Measurements from ENCODE around the gene HYAL2.

DNA sequence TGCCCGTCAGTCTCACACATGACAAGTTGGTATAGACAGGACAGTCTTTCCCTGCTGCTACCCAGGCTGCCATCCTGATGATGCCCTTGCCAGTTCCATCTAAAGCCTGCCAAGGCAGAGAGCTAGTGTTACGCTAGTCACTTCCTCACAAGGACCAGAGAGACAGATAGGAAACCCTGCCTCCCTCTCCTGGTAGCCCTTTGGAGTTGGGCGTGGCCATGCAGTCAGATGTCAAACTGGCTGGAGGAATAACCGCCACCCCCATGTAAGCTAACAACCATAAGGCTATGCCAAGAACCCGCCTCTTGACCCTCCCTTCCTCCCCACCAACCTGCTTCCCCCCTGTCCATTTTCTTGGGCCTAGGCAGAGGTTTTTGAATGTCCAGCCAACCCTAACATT, 34.0 kb upstream of the HYAL2 start:
- TF ChIP-seq CTCF (IDR thresholded peaks at IDR 0.05), result no peak
- TF ChIP-seq POLR2A (IDR thresholded peaks at IDR 0.05), result no peak

Data from right lobe of liver (tissue), 4 donors.